Activated CD8-positive, alpha-beta memory T cell treated with anti-CD3 and anti-CD28 coated beads, Interleukin-2, amount 50 U/mL, for 24 hours (primary cell): ENCODE data around the gene HNRNPDL.
"Not testable (repeated sequence)": the region's sequence is repeated elsewhere in the genome, so short reads cannot be mapped to it uniquely, and the experiment has no call there.

Source experiments
- DNase-seq: peaks from one replicate; pipeline ENCODE4 v3.0.0-alpha.2; 2020; ENCODE audit errors: extremely low read depth

HNRNPDL gene

DNA sequence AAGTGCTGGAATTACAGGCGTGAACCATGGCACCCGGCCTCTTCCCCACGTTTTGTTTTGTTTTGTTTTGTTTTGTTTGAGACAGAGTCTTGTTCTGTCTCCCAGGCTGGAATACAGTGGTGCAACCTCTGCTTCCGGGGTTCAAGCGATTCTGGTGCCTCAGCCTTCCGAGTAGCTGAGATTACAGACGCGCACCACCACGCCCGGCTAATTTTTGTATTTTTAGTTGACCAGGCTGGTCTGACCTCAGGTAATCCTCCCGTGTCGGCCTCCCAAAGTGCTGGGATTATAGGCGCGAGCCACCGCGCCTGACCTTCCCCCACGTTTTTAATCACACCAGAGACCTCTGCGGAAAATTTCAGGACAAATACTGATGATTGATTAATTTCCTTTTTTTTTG, 2.3 kb upstream of the HNRNPDL start:
- no peak for DNase-seq

DNA sequence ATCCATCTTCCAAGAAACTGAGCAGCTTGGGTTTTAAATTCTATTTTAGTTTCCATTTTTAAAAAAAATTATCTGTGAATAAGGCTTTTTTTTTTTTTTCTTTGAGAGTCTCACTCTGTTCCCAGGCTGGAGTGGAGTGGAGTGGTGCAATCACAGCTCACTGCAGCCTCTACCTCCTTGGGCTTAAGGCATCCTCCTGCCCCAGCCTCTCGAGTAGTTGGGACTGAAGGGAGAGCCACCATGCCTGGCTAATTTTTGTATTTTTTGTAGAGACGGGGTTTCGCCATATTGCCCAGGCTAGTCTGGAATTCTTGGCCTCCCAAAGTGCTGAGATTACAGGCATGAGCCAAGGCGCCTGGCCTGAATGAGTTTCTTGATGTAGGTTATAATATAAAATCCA, 1.6 kb upstream of the HNRNPDL start:
- DNase-seq, result no peak

GRCh38 chr4:82430964-82431745, 893 bp upstream of the HNRNPDL start:
- DNase-seq, result no peak

DNA sequence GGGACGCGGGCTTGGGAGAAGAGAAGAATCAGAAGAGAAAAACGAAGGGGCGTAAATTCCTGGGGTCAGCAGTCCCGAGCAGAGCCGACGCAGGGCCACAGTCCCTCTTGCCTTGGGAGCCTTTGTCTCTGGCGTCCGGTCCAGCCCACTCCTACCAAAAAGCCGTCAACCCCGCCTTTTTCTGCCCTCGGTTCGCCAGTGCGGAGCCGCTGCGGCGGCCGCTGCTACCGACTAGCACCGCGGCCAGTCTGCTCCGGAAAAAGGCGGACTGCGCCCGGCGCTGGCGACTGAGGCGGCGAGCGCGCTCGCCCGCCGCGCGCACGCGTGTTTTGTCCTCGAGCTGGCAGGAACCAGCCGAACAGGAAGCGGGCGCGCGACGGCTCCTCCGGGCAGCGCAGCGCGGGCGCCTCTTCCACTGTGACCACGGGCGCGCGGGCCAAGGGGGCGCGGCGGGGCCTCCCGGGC, 502 bp downstream of the HNRNPDL start:
- DNase-seq, result peak; percentile 7

GRCh38 chr4:82428969-82429727, 1.1 kb downstream of the HNRNPDL start:
- DNase-seq, result peak; percentile 68

DNA sequence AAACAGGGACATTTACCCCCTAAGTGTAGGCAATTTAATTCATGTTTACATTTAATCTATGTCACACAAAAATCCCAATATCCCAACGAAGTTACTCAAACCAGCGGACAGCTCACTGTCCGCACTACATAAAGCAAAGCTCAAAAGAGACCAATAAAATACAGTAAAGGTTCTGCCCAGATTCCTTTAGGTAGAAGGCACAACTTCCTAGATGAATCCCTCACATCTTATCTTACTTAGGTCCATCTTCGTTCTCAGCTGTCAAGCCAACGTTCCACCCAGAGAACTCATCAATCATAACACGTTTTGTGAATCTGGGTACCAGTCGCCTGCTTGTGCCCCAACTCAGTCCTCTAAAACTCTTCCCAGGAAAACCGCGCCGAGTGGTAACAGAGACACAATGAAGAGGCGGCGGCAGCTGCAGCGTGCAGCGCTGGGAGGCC, 1.7 kb downstream of the HNRNPDL start:
- DNase-seq, result no peak

- DNase-seq, result no peak
Measured at GRCh38 chr4:82425478-82425877, 4.8 kb downstream of the HNRNPDL start.

- DNase-seq, result no peak
Measured at GRCh38 chr4:82423245-82424054, 6.8 kb downstream of the HNRNPDL start.

GRCh38 chr4:82422616-82423015, 7.6 kb downstream of the HNRNPDL start:
- no peak for DNase-seq

GRCh38 chr4:82421796-82422560, 8.3 kb downstream of the HNRNPDL start:
- DNase-seq, result no peak

DNA sequence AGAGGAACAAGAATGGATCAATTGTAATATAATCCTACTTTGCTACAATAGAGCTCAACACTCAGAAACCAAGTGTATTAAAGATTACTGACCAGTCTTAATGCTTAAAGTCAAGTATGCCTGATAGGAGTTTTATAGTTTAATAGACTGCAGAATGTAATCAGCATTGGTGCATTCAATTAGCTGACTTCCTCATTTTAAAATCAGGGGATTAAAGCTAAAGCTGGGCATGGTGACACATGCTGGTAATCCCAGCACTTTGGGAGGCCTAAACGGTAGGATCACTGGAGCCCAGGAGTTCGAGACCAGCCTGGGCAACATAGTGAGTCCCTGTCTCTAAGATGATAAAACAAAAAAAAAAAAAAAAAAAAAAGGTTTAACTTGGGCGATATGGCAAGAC, 10.8 kb downstream of the HNRNPDL start:
- no peak for DNase-seq

GRCh38 chr4:82415922-82416365, 14.3 kb downstream of the HNRNPDL start:
- no peak for DNase-seq

- not testable (repeated sequence) for DNase-seq
Measured at GRCh38 chr4:82415061-82415460, 15.2 kb downstream of the HNRNPDL start.

DNA sequence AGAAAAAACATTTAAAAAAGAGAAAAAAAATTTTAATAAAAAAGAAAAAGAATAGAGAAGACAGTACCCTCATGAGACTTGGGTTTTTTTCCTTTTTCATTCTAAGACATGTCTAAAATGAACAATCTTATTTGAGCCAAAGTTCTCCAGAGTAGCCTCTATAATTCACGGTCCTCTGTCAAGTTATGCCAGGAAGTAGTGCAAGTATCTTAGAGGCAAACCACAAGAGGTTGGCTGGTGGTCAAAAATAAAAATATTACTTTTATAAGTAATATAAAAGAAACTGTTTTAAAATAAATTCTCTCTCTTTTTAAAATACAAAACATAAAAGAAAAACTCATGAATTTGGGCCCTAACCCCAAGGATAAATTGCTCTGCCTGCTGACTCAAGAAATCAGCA, 26.5 kb downstream of the HNRNPDL start:
- no peak for DNase-seq

- DNase-seq, result no peak
Measured at GRCh38 chr4:82402196-82402775, 28.0 kb downstream of the HNRNPDL start.

DNA sequence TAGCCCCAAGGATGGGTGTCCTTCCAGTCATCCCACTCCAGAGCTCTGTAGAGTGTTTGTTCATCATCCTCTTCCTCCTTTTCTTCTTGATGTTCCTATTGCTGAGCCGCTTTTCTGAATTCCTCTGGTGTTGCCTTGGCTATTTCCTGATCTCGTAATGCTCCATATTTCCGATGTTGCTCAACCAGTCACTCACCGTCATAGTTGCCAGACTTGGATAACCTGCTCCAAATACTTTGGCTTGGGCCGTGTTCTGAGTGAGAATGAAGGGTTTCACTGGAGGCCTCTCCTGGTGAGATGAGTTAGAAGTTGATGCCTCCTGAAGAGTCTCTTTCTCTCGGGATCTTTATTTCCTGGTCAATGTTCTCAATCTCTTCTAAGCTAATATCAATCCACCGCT, 28.7 kb downstream of the HNRNPDL start:
- DNase-seq, result no peak

- no peak for DNase-seq
Measured at GRCh38 chr4:82398263-82398662, 32.0 kb downstream of the HNRNPDL start.

DNA sequence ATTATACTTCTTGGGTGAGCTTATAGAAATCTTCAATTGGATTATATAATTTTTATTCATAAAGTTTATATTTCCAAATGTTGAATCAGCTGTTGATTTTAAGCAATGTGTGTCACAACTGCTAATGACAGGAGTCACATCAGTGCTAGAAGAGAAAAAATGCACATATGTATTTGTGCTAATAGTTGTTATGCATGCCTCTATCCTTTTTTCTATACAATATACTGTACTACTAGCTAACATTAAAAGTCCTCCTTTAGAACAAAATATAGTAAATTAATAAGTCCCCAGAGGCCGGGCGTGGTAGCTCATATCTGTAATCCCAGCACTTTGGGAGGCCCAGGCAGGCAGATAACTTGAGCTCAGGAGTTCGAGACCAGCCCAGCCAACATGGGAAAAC, 32.7 kb downstream of the HNRNPDL start:
- no peak for DNase-seq

DNA sequence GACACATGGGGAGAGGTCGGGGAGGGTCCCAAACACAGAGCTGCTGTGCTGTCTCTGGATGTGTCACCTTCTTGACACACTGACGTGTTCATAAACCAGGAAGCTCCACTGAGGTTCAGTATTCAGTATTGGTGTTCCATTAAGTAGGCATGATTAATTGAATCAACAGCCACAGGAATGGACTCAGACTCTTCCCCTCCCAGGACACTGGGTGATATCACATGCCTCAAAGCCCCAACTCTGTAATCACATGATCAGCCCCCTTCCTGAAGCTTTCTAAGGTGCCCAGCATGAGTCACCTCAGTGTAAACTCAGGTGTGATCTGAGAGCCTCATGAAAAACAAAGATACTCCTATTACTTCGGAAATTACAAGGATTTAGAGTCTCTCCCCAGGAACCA, 35.4 kb downstream of the HNRNPDL start:
- DNase-seq, result no peak

GRCh38 chr4:82390061-82390460, 40.2 kb downstream of the HNRNPDL start:
- not testable (repeated sequence) for DNase-seq

- no peak for DNase-seq
Measured at GRCh38 chr4:82388405-82388804, 41.9 kb downstream of the HNRNPDL start.
